HG02763 (cell line): Measurements from ENCODE around the gene PLA2G4E.

Source experiments
- ATAC-seq: cut with Tn5 transposase; IDR thresholded peaks from one replicate; pipeline ENCODE4 v1.9.1; 2021; ENCODE audit warnings: mild to moderate bottlenecking, moderate library complexity; ENCODE audit not compliant: unreplicated experiment

PLA2G4E gene

DNA sequence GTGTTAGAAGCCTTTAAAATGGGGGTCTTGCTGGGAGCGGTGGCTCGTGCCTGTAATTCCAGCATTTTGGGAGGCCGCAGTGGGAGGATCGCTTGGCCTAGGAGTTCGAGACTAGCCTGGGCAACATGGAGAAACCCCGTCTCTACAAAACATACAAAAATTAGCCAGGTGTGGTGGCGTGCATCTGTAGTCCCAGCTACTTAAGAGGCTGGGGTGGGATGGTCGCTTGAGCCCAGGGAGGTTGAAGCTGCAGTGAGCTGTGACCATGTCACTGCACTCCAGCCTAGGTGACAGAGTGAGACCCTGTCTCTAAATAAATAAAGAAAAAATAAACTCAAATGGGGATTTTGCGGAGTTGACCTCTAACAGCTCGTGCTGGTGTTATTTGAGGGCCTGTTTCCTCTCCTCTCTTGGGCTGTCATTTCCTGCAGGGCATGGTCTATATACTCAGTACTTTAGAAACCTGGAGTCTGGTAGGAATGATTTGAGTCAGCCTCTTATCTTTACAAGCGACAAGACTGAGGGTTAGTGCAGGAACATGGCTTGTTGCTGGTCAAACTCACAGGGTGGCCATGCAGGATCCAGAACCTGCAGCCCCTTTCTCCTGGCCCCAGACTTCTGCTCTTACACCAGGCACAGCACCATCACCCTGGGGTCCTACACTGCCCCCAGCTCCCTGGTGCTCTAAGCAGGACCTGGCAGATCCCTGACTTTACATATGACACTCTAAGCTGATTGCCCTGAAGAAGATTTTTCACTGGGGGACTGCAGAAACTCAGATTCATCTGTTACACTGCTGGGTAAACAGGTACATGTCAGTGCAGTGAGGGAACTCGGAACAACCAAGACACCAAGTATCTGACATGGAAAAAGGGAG lies 63.6 kb downstream of the PLA2G4E start:
- no peak for ATAC-seq

DNA sequence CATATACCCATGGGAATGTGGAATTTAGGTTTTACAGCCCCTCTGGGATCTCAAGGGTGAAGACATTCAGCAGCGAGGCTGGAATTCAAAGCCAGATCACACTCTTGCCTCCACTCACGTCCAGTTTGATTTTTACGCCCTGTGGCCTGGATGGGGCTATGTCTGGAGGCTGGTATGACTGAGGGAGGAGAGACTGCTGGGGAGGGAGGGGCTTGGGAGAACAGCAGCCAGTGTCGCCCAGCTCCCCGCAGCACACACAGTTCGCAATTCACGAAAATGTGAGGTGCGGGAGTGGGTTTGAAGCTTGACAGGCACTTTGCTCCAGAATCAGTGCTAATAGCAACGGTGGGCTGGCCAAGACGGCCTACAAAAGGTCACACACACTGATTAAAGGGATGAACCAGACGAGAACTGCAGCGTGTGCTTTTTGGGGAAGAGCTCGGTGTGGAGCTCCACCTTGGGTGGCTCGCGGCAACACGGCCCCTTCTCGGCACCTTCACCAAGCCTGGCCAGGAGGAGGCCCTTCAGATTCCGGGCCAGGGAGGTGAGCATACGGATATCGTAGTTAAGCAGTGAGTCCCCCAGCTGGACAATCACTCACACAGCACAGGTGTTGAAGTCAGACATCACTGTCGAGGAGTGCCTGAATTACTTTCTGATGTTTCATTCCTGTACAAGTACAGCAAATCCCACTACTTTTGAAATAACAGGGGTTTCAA lies 64.9 kb downstream of the PLA2G4E start:
- no peak for ATAC-seq

DNA sequence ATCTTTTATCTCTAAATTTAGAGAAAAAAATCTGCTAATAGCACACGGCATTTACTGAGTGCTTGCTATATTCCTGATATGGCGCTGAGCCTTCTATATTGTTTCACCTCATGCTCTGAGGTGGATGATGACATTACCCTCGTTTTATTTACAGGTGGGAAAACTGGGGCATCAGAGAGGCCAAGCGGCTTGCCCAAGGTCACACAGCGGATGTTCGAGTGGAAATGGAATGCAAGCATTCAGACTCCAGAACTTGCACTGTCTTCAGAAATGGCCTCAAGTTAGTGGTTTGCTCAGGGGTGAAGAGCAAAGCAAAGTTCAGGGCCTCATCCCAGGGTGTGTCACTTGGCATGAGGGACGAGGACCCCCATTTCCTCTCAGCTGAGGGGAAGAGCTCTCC lies 65.7 kb downstream of the PLA2G4E start:
- ATAC-seq = no peak

DNA sequence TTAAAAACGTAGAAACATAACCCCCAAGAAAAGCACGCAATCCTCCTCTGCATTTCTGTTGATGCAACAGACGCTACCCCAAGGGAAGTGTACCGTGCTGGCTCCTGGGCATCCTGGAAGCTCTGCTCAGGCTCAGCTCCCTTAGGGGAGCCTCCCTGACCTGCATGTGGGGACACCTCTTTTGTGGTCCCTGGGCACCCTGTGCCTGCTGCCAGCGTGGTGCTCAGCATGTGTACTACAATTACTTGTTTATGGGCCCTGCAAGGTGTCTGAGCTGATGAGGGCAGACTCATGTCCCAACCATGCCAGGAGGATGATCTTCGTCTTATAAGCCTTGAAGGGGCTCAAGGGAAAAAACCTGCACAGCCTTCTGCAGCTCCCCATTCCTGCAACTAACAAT lies 66.8 kb downstream of the PLA2G4E start:
- no peak for ATAC-seq

DNA sequence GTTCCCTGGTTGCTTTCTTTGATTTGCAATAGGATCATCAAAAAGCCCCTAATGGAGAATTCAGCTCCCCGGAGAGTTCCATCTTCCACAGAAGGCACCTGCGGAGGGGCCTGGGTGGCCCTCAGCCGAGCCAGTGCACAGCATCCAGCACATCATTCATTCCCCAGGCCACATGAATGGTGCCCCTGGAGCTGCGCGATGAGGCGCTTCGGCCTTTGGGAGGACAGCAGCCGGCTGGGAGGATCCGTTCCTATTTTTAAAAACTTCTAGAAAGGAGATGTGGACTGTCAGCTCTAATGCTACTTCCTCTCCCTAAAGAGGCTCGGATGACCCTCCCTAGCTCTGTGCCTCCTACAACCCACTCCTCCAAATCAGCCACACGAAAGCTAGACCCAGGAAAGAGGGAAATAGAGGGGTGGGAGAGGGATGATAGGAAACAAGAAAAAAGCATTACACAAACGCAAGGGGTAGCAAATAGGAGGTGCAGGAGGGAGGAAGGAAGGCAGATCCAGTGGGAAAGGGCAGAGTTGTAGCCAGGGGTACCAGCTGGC lies 68.8 kb downstream of the PLA2G4E start:
- no peak for ATAC-seq

DNA sequence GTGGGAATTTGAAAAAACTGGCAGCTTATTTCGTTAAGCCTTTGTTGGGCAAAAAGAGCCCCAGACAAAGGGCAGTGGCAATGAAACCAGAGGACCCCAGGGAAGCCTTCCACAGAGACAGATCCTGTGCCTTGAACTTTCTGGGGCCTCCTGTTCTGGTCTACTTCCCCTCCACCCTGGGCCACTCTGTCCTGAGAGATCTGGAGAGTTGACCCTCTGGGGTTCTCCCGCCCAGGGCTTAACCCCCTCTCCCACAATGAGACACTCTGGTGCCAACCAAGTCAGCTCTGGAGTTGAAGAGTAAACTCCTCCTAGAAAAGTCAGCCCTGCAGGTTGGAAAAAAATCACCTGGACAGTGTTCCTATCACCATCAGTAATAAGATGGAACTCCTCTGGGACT lies 69.3 kb downstream of the PLA2G4E start:
- no peak for ATAC-seq

DNA sequence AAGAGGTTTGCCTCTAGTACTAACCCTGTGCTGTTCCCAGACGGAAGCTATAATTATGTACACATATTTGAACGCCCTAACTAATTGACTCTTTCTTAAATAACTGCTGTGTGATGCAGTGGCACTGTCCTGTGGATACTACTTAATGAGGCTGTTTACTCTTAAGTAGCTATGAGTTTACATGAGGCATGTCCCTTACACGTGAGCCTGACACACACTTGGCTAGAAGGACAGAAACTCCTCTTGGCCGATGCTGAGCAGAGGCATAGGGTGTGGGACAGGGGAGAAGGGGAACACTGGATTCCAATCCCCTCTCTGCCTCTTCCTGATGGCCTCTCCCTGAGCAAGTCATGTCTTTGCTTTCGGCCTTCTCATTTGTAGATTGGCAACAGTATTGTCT lies 70.4 kb downstream of the PLA2G4E start:
- ATAC-seq = no peak

DNA sequence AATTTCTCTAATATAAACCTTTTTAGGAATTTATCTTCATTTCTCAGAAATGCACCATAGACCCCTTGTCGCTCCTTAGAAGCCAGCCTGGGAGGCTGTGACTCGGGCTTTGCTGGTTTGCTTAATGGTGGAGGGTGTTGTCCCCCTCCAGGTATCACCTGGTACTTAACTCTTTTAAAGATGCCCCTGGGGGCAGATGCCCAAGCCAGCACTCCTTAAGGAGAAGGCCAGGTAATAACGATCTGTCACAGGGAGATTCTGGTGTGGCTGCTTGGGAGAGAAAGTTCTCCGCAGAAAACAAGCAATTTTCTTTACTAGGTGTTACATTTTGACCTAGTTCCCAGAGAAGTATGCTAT lies 70.7 kb downstream of the PLA2G4E start:
- no peak for ATAC-seq

DNA sequence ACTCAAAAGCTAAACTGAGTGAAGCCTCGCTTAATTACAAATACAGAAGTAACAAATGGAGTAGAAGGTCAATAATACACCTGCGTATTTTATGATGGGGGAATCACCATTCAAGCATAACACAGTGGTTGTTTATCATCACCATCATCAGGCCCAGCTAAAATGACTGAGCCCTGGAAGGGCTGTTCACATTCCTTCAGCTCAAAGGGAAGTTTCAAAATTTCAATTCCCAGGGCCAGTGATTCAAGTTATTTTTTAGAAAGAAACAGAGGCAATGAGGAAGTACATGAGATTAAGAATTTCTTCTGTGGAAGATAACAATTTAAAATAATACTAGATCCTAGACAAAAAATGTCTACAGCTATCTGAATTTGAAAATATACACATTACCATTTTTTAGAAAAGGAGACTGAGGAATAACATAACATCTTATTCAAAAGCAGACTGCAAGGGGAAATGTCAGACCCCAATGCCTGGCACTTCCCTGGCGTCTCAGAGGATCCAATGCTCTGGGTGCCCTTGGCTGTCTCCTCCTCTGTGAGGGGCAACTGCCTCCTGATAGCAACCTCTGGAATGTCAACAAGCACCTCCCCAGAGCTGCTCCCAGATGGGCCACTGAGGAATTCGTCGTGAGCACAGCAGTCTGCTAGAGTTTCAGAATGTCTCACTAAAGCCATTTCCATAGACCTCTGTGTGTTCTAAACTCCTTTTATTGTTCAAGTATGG lies 71.3 kb downstream of the PLA2G4E start:
- ATAC-seq = no peak

DNA sequence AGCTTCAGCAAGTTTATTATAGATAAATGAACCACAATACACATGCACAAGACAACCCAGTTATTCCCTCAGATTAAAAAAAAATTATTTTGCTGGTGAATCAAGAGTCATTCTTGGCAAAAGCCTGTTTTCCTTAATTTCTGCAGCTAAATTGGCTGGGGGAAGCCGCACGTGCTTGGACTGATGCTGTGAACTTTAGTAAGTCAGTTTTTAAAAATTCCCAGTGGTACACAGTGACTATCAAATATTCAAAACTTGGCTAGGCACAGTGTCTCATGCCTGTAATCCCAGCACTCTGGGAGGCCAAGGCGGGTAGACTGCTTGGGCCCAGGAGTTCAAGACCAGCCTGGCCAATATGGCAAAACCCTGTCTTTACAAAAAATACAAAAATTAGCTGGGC lies 72.4 kb downstream of the PLA2G4E start:
- ATAC-seq = no peak

DNA sequence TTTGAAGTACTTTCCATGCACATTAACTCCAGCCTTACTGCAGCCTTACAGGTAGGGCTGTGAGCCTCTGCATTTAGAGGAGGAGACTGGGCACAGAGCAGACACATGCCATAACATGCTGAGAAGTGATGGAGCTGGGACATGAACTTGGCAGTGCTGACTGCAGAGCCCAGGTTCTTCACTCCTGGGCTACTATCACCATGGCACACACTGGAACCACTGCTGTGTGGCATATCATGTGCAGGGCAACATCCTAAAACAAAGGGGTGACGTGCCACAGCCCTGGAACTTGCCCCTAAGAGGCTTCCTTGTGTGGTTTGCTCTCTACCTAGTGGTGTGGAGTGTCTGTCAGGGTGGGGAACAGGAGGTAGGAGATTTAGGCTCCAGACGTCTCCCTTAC lies 73.9 kb downstream of the PLA2G4E start:
- ATAC-seq = no peak

DNA sequence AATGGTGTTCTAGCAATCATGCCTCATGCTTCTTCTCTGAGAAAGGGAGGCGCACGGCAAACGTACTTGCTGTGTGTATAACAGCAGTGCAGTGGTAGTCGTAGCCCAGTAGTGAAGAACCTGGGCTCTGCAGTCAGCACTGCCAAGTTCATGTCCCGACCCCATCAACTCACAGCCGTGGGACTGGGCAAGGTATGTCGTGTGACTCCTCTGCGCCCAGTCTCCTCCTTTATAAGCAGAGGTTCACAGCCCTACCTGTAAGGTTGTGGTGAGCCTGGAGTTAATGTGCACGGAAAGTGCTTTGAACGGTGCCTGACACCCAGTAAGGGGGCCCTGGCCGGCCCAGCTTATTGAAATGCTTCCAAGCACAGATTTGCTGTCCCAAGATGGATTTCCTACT lies 75.1 kb downstream of the PLA2G4E start:
- no peak for ATAC-seq

DNA sequence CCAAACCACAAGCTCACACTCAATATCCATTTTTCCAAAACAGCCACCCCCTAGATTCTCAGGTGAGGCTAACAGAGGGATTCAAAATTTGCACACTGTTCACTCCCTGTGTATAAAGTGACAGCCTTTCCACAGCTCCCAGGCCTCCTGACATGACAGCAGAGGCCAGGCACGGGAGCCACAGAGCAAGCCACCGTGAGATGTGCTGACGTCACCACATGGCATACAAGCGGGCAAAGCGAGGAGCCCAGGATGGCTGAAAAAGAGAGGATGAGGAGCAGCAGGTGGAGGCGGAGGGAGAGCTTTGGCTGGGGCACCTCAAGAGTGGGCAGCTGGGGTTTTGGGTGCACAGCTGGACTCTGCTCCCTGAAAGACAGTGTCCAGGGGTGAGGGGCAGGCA lies 75.6 kb downstream of the PLA2G4E start:
- ATAC-seq = no peak

DNA sequence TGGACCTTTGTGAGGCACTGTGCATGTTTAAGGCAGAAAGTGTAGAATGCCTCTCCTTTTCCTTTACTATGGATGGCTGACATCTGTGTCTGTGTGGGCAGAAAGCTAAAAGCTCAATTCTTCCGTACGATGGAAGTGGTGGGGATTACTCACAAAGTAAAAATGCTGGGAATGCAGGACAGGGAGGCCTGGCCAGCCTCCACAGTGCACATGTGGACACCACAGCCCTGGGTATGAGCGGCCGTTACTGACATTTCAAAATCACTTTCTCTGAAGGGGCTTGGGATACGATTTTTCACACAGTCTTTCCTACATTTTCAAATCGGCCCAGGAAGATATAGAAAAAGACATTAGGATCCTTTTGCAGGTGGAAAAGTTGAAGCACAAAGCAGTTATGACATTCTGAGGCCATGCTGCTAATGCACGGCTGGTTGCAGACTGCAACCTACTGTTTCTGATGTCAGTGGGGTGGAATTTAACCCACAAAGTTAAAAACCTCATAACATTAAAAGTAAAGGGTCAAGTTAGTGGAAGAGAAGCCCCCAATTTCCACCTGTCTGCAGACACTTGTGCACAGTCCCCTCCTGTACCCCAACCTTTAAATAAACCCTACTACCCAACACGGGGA lies 76.4 kb downstream of the PLA2G4E start:
- ATAC-seq = no peak

DNA sequence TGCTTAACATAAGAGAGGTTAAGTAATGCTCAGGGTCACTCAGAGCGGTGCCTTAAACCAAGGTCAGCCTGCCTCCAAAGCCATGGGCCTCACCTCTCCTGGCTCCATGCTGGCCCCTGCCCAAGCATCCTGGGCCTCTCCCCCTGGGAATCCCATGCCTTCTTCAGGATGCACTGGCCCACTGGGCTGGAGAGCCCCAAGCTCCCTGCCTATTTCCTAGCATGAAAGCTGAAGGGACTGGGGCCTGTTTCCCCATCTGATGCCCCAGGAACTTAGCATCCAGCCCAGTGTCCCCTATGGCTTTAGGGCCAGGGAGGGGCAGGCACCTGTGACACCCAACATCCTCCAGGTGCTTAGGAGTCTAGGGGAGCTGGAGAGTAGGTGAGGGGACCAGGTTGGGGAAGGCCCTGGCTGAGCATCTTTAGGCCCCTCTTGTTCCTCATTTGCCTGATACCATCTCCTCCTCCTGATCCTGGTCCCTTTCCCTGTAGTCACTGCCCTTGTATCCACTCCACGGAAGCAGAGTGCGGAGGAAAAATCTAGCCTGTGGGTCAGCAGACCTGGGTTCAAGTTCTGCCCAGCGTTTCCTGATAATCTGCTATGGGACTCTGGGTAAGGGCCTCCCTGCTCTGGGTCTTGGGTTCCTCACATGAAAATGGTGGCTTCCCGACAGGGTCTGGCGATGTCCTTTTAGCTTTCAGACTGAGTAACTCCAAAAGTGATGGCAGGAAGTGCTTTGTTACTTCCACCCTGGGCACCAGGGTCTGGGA lies 77.1 kb downstream of the PLA2G4E start:
- no peak for ATAC-seq

DNA sequence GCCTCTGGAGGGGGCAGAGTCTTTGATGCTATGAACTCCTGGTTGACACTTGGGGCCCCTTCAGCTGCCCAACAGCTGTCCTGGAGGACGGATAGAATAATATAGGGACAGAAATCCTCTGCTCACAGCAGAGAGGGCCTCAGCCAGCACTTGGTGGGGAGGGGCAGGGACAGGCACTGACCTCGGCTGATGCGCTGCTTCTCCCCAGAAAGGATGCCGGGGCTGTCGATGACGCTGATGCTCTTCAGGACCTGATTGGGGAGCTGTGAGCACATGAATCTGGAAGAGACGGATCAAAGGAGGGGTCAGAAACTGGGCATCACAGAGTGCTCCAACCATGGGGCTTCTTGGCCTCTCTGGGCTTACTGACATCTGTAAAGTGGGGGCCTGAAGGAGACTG lies 78.0 kb downstream of the PLA2G4E start:
- ATAC-seq = no peak

DNA sequence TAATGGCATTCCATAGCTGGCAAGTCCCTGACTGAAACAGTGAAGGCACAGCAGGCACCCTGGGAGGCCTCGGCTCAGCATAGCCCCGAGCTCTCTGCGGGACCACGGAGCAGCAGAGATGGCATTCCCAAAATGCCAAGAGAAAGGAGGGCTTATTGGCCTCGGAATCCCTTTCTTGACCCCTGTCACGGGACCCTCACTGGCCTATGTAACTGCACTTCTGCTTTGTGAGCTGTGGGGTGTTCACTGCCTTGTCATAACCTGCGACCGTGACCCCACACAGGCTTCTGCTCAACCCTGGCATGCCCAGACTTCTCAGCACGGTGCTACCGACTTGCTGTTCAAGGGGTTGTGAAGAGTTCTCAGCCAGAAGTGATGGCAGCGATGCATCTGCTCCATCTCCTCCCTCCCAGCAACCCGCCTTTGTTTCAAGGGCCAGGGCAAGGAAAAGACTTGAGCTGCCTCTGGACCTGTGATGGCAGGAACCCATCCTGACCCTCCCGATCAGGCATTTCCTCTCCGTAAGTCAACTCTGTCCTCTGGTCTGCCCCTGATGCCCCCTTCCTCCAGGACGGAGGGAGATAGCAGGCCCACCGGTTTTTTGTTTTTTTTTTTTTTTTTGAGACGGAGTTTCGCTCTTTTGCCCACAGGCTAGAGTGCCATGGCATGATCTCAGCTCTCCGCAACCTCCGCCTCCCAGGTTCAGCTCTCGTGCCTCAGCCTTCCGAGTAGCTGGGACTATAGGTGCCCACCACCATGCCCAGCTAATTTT lies 79.0 kb downstream of the PLA2G4E start:
- no peak for ATAC-seq

DNA sequence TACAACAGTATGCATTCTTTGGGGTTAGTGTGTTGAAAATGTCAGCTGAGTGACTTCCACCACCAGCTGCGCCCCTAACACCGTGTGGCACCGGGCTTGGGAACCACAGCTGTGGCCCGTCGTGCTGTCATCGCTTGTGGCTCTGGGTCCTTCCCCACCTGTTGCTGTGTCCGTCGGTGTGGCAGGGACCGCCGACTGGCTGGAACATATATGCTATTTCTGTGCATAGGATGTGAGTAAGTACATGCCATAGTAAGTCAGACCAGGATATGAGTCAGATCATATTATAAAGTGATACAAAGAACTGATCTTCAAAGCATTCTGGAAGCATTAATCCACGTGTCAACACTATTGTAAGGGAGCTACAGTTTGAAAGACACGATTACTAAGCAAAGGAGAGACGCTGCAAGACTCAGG lies 80.4 kb downstream of the PLA2G4E start:
- no peak for ATAC-seq

DNA sequence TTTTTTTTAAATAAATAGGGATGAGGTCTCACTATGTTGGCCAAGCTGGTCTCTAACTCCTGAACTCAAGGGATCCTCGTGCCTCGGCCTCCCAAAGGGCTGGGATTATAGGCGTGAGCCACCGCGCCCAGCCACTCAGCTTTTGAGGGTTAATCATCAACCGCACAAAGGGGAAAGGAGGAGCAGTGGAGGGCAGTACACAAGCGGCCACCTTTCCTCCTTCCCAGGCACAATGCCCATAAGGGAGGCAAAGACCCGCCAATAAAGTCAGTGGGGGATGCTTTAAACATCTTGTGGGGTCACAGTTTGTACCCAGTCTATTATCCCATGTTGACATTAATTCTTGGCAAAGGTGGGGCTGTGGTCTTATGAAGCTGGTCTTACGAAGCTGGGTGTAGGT lies 80.9 kb downstream of the PLA2G4E start:
- no peak for ATAC-seq

DNA sequence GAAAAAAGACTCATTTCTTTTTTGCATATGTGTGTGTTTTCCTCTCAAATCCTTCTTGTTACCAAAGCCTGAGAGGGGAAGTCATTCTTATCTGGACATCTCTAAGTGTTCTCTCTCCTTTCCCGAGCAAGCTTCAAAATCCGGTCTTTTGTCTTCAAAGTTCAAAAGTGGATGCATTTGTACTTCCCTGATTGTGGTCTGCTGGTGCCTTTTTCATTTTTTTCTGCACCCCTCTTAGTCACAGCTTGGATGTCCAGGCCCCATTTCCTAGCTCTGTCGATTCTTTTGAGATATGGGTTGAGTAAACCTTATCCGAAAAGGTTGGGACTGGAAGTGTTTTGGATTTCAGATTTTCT lies 83.3 kb downstream of the PLA2G4E start:
- ATAC-seq = no peak
